22Rv1 (cell line): ENCODE measurements around the gene SELPLG.

ENCODE experiments used
- CTCF ChIP-seq: fragments of 450-650 bp; IDR thresholded peaks from 2 replicates; pipeline ENCODE4 v1.5.1; 2017; ENCODE audit warnings: mild to moderate bottlenecking
- ZFX ChIP-seq: fragments of 450-650 bp; IDR thresholded peaks from 2 replicates; pipeline ENCODE4 v1.6.1; 2017; ENCODE audit warnings: antibody characterized with exemption, borderline replicate concordance

- TF ChIP-seq CTCF = no peak
- no peak for TF ChIP-seq ZFX
Observed at GRCh38 chr12:108614041-108614440, 19.7 kb downstream of the SELPLG start.
